GM12878 (cell line): Measurements from ENCODE around the gene FAM117B. TPM values are rescaled to one million over a fixed set of nuclear protein-coding genes. Genes with fewer than 3 reads are reported as not detected.

Source experiments
- ATAC-seq: fragments of 200-7000 bp; cut with Tn5 transposase; 3 replicates; pipeline ENCODE4 v1.9.1; 2020; ENCODE audit warnings: mild to moderate bottlenecking, moderate library complexity
- BruUV-seq: library from RNA; stranded (reverse); fragments of 400-500 nt; replicated peaks from 2 replicates; lab custom pipeline; 2021; lab: Mats Ljungman, UMichigan
- CTCF ChIA-PET: fragments of 300-600 bp; sonication (Branson Sonifier 250); formaldehyde crosslinking; extraction: SDS; loops from one replicate; lab custom pipeline; 2021; ENCODE audit warnings: inconsistent platforms; lab: Yijun Ruan, JAX
- POLR2A ChIA-PET: fragments of 350-600 bp; formaldehyde crosslinking; extraction: SDS; loops from one replicate; lab custom pipeline; 2021; ENCODE audit warnings: inconsistent platforms; lab: Charles Lee
- RAD21 ChIA-PET: fragments of 300-600 bp; sonication (Branson Sonifier 250); formaldehyde crosslinking; loops from one replicate; lab custom pipeline; 2023; ENCODE audit warnings: antibody characterized with exemption; ENCODE audit not compliant: unreplicated experiment; lab: Charles Lee
- SMC1A ChIA-PET: fragments of 300-600 bp; sonication (Branson Sonifier 250); formaldehyde crosslinking; loops from one replicate; lab custom pipeline; 2023; ENCODE audit not compliant: unreplicated experiment, uncharacterized antibody; lab: Charles Lee
- DNase-seq: peaks from one replicate; pipeline ENCODE4 v3.0.0-alpha.2; 2011; ENCODE audit warnings: low read depth, low spot score
- FAIRE-seq: peaks from 3 replicates; lab custom pipeline; 2011; peaks lifted over from hg19 to GRCh38; lab: Jason Lieb, UNC
- H2AFZ ChIP-seq: 2 replicates; pipeline ENCODE4 v1.6.0; 2011; ENCODE audit warnings: low read depth, low read length, control low read depth; ENCODE audit not compliant: control insufficient read depth
- H3K27ac ChIP-seq: 2 replicates; pipeline ENCODE4 v1.5.1; 2011; ENCODE audit warnings: control low read depth; ENCODE audit not compliant: control insufficient read depth, insufficient read depth
- H3K27me3 ChIP-seq, 2 experiments: replicated peaks in 1 of 2; 2 replicates each; pipeline versions ENCODE4 v1.6.0 to v1.6.1; 2011; ENCODE audit warnings: low read length in 1 of 2; ENCODE audit not compliant: control insufficient read depth in 2 of 2, insufficient read depth in 2 of 2
- H3K36me3 ChIP-seq, 2 experiments: 2 replicates each; pipeline ENCODE4 v1.5.1; 2011; ENCODE audit warnings: low read length in 1 of 2; ENCODE audit not compliant: control insufficient read depth in 2 of 2, insufficient read depth in 2 of 2
- H3K4me1 ChIP-seq: 2 replicates; pipeline ENCODE4 v1.6.1; 2011; ENCODE audit warnings: mild to moderate bottlenecking, low read length, moderate library complexity, mixed read lengths; ENCODE audit not compliant: control insufficient read depth, insufficient read depth
- H3K4me2 ChIP-seq: 2 replicates; pipeline ENCODE4 v1.6.0; 2011; ENCODE audit warnings: control low read depth; ENCODE audit not compliant: control insufficient read depth, insufficient read depth
- H3K4me3 ChIP-seq: fragments of 200-600 bp; sonication (generic); 2 replicates; pipeline ENCODE4 v1.5.1; 2016
- H3K79me2 ChIP-seq: 2 replicates; pipeline ENCODE4 v1.6.0; 2011; ENCODE audit warnings: low read length; ENCODE audit not compliant: control insufficient read depth, insufficient read depth
- H3K9ac ChIP-seq: 2 replicates; pipeline ENCODE4 v1.8.0; 2011; ENCODE audit warnings: low read length, control low read depth, mixed read lengths; ENCODE audit not compliant: control insufficient read depth, insufficient read depth
- H3K9me3 ChIP-seq: replicated peaks from 3 replicates; pipeline ENCODE4 v1.5.1; 2011; ENCODE audit warnings: mild to moderate bottlenecking, low read length; ENCODE audit not compliant: control insufficient read depth, insufficient read depth
- H4K20me1 ChIP-seq: 2 replicates; pipeline ENCODE4 v1.6.0; 2011; ENCODE audit not compliant: control insufficient read depth, insufficient read depth
- ATF7 ChIP-seq: fragments of 450-650 bp; IDR thresholded peaks from 2 replicates; pipeline ENCODE4 v1.6.1; 2016; ENCODE audit warnings: low read depth, mild to moderate bottlenecking
- EGR1 ChIP-seq, 2 experiments: IDR thresholded peaks; 1 replicate in 1 of 2; 2 replicates in 1 of 2; pipeline ENCODE4 v1.6.1; 2011 to 2012; ENCODE audit warnings: low read depth in 2 of 2, low read length in 2 of 2, borderline replicate concordance in 1 of 2, mild to moderate bottlenecking in 1 of 2, moderate library complexity in 1 of 2
- LARP7 ChIP-seq: fragments of 450-650 bp; IDR thresholded peaks from 2 replicates; pipeline ENCODE4 v1.6.1; 2017; ENCODE audit warnings: mild to moderate bottlenecking
- NBN ChIP-seq: fragments of 450-650 bp; IDR thresholded peaks from 2 replicates; pipeline ENCODE4 v1.6.1; 2016
- NFYA ChIP-seq: IDR thresholded peaks from 2 replicates; pipeline ENCODE4 v1.6.1; 2011; ENCODE audit warnings: low read depth, mild to moderate bottlenecking, low read length, improper control_type of control experiment, borderline replicate concordance
- WGBS: methylation state at CpG from one replicate; pipeline ENCODE4 v1.1.6; 2016; ENCODE audit warnings: low lambda C conversion rate; ENCODE audit not compliant: insufficient replicate concordance, insufficient coverage; ENCODE audit errors: missing lambda C conversion rate; 5-methylcytosine and 5-hydroxymethylcytosine counted together
- in situ Hi-C: fragments of 300-500 bp; cut with MboI; formaldehyde crosslinking; loops from 9 replicates; pipeline ENCODE4 v1.14.3; 2018; ENCODE audit warnings: mixed read lengths
- intact Hi-C: fragments of 100-400 bp; cut with micrococcal nuclease; formaldehyde crosslinking; loops from one replicate; pipeline ENCODE4 v1.14.2; 2022; ENCODE audit not compliant: unreplicated experiment
- polyA plus RNA-seq, 11 experiments: library from polyadenylated mRNA; depleted of rRNA in 4 of 11; unstranded in 6 of 11; stranded (reverse) in 5 of 11; fragments of >200 nt; fragmentation: Nextera tagmentation in 4 of 11; fragmentation: Illumina TruSeq in 1 of 11; extraction: Ambion mirVana in 4 of 11; extraction: Trizol in 1 of 11; gene quantifications; 1 replicate in 1 of 11; 2 replicates in 10 of 11; pipeline versions ENCODE4 v1.2.1 to v1.2.3, GENCODE V29; 2011 to 2016; ENCODE audit warnings: inconsistent platforms in 2 of 11, missing spikeins in 2 of 11, low read depth in 1 of 11
- total RNA-seq, 4 experiments: library from RNA; depleted of rRNA in 3 of 4; stranded (reverse); fragments of >200 nt in 3 of 4; fragmentation: Illumina TruSeq in 1 of 4; extraction: Trizol in 1 of 4; gene quantifications; 2 replicates each; pipeline versions ENCODE4 v1.2.1 to v1.2.3, GENCODE V29; 2013 to 2021
- TF ChIP-seq, protein P1 (sequence below): fragments of 450-650 bp; formaldehyde crosslinking; IDR thresholded peaks from 2 replicates; pipeline ENCODE4 v1.4.0; 2020; ENCODE audit warnings: mild to moderate bottlenecking, moderate library complexity

The FAM117B gene
- total and polyA plus RNA-seq, 10 of the 15 experiments (the other 5 are each of a cell fraction or from before 2014, with no cell fraction given) = 1.6 to 7.6 (median 4.2) TPM

GRCh38 chr2:202786842-202787241 is 152.1 kb downstream of the FAM117B start (continued):
- no peak for TF ChIP-seq EGR1 (IDR thresholded peaks at IDR 0.05; ENCODE audit: borderline replicate concordance in 1 of 2, low read depth in 2 of 2, low read length in 2 of 2)
- TF ChIP-seq ATF7 = no peak
- TF ChIP-seq LARP7 = no peak
- TF ChIP-seq, protein P1, sequence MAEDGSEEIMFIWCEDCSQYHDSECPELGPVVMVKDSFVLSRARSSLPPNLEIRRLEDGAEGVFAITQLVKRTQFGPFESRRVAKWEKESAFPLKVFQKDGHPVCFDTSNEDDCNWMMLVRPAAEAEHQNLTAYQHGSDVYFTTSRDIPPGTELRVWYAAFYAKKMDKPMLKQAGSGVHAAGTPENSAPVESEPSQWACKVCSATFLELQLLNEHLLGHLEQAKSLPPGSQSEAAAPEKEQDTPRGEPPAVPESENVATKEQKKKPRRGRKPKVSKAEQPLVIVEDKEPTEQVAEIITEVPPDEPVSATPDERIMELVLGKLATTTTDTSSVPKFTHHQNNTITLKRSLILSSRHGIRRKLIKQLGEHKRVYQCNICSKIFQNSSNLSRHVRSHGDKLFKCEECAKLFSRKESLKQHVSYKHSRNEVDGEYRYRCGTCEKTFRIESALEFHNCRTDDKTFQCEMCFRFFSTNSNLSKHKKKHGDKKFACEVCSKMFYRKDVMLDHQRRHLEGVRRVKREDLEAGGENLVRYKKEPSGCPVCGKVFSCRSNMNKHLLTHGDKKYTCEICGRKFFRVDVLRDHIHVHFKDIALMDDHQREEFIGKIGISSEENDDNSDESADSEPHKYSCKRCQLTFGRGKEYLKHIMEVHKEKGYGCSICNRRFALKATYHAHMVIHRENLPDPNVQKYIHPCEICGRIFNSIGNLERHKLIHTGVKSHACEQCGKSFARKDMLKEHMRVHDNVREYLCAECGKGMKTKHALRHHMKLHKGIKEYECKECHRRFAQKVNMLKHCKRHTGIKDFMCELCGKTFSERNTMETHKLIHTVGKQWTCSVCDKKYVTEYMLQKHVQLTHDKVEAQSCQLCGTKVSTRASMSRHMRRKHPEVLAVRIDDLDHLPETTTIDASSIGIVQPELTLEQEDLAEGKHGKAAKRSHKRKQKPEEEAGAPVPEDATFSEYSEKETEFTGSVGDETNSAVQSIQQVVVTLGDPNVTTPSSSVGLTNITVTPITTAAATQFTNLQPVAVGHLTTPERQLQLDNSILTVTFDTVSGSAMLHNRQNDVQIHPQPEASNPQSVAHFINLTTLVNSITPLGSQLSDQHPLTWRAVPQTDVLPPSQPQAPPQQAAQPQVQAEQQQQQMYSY (CRISPR knock-in tag) = no peak

GRCh38 chr2:202790676-202791075 is 155.9 kb downstream of the FAM117B start:
- RAD21 ChIA-PET = no interaction called here
- Histone ChIP-seq H4K20me1 (no peaks in the 10 kb centered on the region), H3K4me2 (no peak overlapping the region), H3K36me3 (no peaks in the 10 kb centered on the region), H3K9ac (no peak overlapping the region), H3K79me2 (no peaks in the 10 kb centered on the region), H3K4me1 (no peaks in the 10 kb centered on the region), H3K9me3 (no peaks in the 10 kb centered on the region), H3K27ac (no peak overlapping the region), H2AFZ (no peak overlapping the region), H3K27me3 (no peaks in the 10 kb centered on the region), H3K4me3 (no peak overlapping the region)
- in situ Hi-C loops (no loop called here), intact Hi-C loops (no loop called here)
- no peak for DNase-seq
- FAIRE-seq = no peak
- 97% methylated on average over 2 of the region's 2 CpGs for WGBS
- ATAC-seq = no peak
- CTCF ChIA-PET = interaction anchor here (0.8 kb wide), 1 partner anchor 203 kb away, joined by 4 read pairs; no protein-coding TSS in a partner anchor
- POLR2A ChIA-PET = no interaction called here
- TF ChIP-seq NBN = no peak
- no peak for TF ChIP-seq NFYA
- no TSS peak for BruUV-seq
- SMC1A ChIA-PET = no interaction called here
